ENCODE measurements around the gene TMOD3. TPM values are rescaled to one million over a fixed set of nuclear protein-coding genes. Genes with fewer than 3 reads are reported as not detected.

The TMOD3 gene
- total and polyA plus RNA-seq, 2 of the 8 experiments (the other 6 are each of a cell fraction or from before 2014, with no cell fraction given), result 3.9 to 29.0 TPM

DNA sequence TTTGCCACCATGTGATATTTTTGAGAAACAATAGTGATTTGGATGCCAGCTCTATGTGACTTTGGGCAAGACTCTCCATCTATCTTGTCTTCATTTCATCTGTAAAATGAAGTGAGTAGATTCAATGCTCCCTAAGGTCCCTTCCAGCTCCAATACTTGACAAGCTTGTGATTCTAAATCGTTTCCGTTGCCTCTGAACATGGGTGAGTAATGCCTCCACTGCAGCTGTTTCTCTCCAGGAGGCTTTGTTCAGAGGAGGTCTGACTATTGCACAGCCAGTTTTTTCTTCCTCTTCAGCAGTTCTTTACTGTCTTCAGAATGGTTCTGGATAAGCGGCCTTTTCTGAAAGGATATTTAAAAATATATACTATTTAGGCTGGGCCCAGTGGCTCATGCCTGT is 14.8 kb upstream of the TMOD3 start:
- Histone ChIP-seq H2BK120ac (replicated peaks; ENCODE audit: low read depth, low read length) (no peak overlapping the region), H3K4me2 (ENCODE audit: insufficient read depth in 1 of 2, low read depth in 2 of 2, low read length in 2 of 2) (no peak overlapping the region), H3K9me3 (ENCODE audit: insufficient read depth in 2 of 2, low read depth in 1 of 2, low read length in 1 of 2) (no peaks in the 10 kb centered on the region), H2BK12ac (ENCODE audit: low read depth, low read length) (no peak overlapping the region), H4K8ac (ENCODE audit: extremely low read depth, insufficient read depth, low read length) (no peak overlapping the region), H2AK5ac (ENCODE audit: low read depth, low read length) (no peak overlapping the region), H2BK20ac (ENCODE audit: low read length) (no peak overlapping the region), H3K9ac (replicated peaks in 1 of 4; ENCODE audit: extremely low read depth in 1 of 4, low read depth in 3 of 4, low read length in 3 of 4) (no peak overlapping the region), H4K5ac (ENCODE audit: insufficient read length, low read depth, low read length) (no peak overlapping the region), H3K14ac (ENCODE audit: insufficient read length) (no peak overlapping the region), H3K27ac (ENCODE audit: low read depth, low read length) (no peak overlapping the region), H3K23me2 (ENCODE audit: low read depth, low read length) (no peaks in the 10 kb centered on the region), H2AFZ (ENCODE audit: low read length) (no peak overlapping the region), H3K36me3 (ENCODE audit: control insufficient read depth in 2 of 4, insufficient read depth in 4 of 4, low read length in 3 of 4) (no peaks in the 10 kb centered on the region), H3K4ac (replicated peaks; ENCODE audit: insufficient read length, low read depth, low read length) (no peak overlapping the region), H3K4me3 (ENCODE audit: extremely low read depth in 1 of 4, insufficient read depth in 2 of 4, low read depth in 3 of 4, low read length in 4 of 4) (no peak overlapping the region), H4K91ac (replicated peaks; ENCODE audit: insufficient read length, low read length) (no peak overlapping the region), H3K4me1 (replicated peaks in 1 of 4; ENCODE audit: control insufficient read depth in 3 of 4, insufficient read depth in 4 of 4, low read length in 3 of 4) (no peaks in the 10 kb centered on the region; a peak in 1 of 7 replicates), H3K79me1 (ENCODE audit: low read depth, low read length) (no peaks in the 10 kb centered on the region), H2BK5ac (ENCODE audit: low read depth, low read length) (no peak overlapping the region), H3K56ac (replicated peaks; ENCODE audit: insufficient read length, low read depth, low read length) (no peak overlapping the region), H3K23ac (ENCODE audit: insufficient read length) (no peak overlapping the region), H3K18ac (ENCODE audit: extremely low read depth, low read length) (no peak overlapping the region), H3K27me3 (replicated peaks in 1 of 4; ENCODE audit: control insufficient read depth in 3 of 4, extremely low read depth in 1 of 4, insufficient read depth in 3 of 4, low read length in 3 of 4) (no peaks in the 10 kb centered on the region), H4K20me1 (replicated peaks in 1 of 2; ENCODE audit: control insufficient read depth in 1 of 2, insufficient read depth in 2 of 2, low read length in 2 of 2) (no peaks in the 10 kb centered on the region), H2BK15ac (ENCODE audit: low read length) (no peak overlapping the region), H3K79me2 (ENCODE audit: control insufficient read depth in 1 of 2, insufficient read depth in 2 of 2, low read length in 2 of 2) (no peaks in the 10 kb centered on the region)
- 97% methylated on average over 3 of the region's 3 CpGs; no CpG with 5 or more reads in 1 of the 2 experiments for WGBS, 2 experiments (ENCODE audit: extremely low coverage in 1 of 2, insufficient coverage in 1 of 2, insufficient read length in 1 of 2, insufficient replicate concordance in 2 of 2, low coverage in 1 of 2, low lambda C conversion rate in 2 of 2, missing lambda C conversion rate in 1 of 2)
- DNase-seq (ENCODE audit: low read depth in 1 of 2, low spot score in 2 of 2) (no peak), FAIRE-seq (no peak)
- ChIA-PET CTCF (ENCODE audit: partially characterized antibody) (interaction anchor here (1.1 to 1.5 kb wide), 2 partner anchors 74 to 103 kb away, joined by 4 read pairs; no protein-coding TSS in a partner anchor), POLR2A (ENCODE audit: partially characterized antibody) (no interaction called here)
